ENCODE data around the gene STARD9. TPM values are rescaled to one million over a fixed set of nuclear protein-coding genes. Genes with fewer than 3 reads are reported as not detected.

The STARD9 gene
- total and polyA plus RNA-seq, 10 of the 15 experiments (the other 5 are each of a cell fraction or from before 2014, with no cell fraction given) = 0.58 to 11.5 (median 6.1) TPM

- TF ChIP-seq BHLHE40 (IDR thresholded peaks at IDR 0.05; ENCODE audit: borderline replicate concordance in 1 of 2, low read depth in 2 of 2, low read length in 1 of 2) (no peak), LARP7 (IDR thresholded peaks at IDR 0.05) (no peak), NFYB (IDR thresholded peaks at IDR 0.05; ENCODE audit: insufficient read depth, low read depth, low read length) (no peak), NFXL1 (IDR thresholded peaks at IDR 0.05; ENCODE audit: borderline replicate concordance) (no peak), CHD4 (IDR thresholded peaks at IDR 0.05) (no peak), ZBTB40 (IDR thresholded peaks at IDR 0.05; ENCODE audit: borderline replicate concordance) (no peak), FOXM1 (IDR thresholded peaks at IDR 0.05; ENCODE audit: low read depth, low read length) (no peak), CBFB (IDR thresholded peaks at IDR 0.05; ENCODE audit: low read depth) (no peak)
Measured at GRCh38 chr15:42707068-42707467, 131.7 kb downstream of the STARD9 start (continued).

Measured in GM12878 (cell line).